Activated T-cell treated with anti-CD3 and anti-CD28 coated beads, Interleukin-2, amount 50 U/mL, for 1 hour (primary cell): Measurements from ENCODE around the gene SLC25A12.
"Not testable (repeated sequence)": the region's sequence is repeated elsewhere in the genome, so short reads cannot be mapped to it uniquely, and the experiment has no call there.

Experiments
- DNase-seq: peaks from one replicate; pipeline ENCODE4 v3.0.0-alpha.2; 2020

The SLC25A12 gene

GRCh38 chr2:171822525-171823322, 71.3 kb downstream of the SLC25A12 start:
- no peak for DNase-seq

GRCh38 chr2:171819453-171819852, 74.6 kb downstream of the SLC25A12 start:
- no peak for DNase-seq

- no peak for DNase-seq
These were observed 79.2 kb downstream of the SLC25A12 start for GRCh38 chr2:171814883-171815282.

GRCh38 chr2:171814174-171814573, 79.9 kb downstream of the SLC25A12 start:
- DNase-seq: no peak

- no peak for DNase-seq
These were observed 80.3 kb downstream of the SLC25A12 start for GRCh38 chr2:171813729-171814128.

DNA sequence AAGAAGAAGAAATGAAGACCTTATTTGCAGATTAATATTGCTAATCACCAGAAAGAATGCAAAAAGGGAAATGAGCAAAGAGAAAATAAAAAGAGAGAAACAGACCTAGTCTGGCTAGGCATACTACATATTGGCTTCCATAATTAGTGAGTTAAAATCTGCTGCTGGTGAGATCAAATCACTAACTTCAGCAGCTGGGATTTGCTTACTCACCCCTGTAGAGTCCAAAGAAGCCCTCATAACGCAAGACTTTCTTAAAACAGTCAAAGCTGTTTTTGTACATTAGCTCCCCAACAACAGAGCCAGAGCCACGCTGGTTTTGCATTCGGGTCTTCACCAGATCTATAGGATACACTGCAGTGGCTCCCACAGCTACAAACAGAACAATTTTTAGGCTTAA, 80.9 kb downstream of the SLC25A12 start:
- no peak for DNase-seq

- DNase-seq: no peak
These were observed 82.8 kb downstream of the SLC25A12 start for GRCh38 chr2:171811245-171811628.

GRCh38 chr2:171810422-171811244, 83.4 kb downstream of the SLC25A12 start:
- no peak for DNase-seq

- not testable (repeated sequence) for DNase-seq
These were observed 85.2 kb downstream of the SLC25A12 start for GRCh38 chr2:171808885-171809284.

- DNase-seq: no peak
These were observed 86.1 kb downstream of the SLC25A12 start for GRCh38 chr2:171807831-171808393.

DNA sequence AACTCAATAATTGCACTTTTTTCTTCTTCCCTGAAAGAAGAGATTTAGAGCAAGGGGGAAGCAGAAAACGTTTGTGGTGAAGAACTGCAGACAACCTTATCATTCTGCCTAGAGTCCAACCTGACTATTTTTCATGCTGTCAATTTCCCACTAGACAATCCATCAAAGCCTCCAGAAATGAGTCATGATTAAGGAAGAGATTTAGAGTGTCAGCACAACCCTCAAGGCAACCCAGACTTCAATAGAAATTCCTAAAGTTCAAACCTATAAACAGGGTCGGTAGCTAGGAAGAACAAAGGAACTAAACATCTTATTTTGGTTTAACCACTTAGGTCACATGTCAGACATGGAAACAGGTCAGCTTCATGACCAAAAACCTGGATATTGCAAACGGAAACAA, 86.9 kb downstream of the SLC25A12 start:
- DNase-seq: no peak

DNA sequence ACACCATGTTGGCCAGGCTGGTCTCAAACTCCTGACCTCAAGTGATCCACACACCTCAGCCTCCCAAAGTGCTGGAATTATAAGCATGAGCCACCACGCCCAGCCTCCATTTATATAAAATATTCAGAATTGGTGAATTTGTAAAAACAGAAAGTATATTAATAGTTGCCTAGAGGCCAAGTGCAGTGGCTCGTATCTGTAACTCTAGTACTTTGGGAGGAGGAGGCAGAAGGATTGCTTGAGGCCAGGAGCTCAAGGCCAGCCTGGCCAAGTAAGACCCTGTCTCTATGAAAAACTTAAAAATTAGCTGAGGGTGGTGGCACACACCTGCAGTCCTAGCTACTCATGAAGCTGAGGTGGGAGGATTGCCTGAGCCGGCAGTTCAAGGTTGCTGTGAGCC, 89.6 kb downstream of the SLC25A12 start:
- DNase-seq: no peak

DNA sequence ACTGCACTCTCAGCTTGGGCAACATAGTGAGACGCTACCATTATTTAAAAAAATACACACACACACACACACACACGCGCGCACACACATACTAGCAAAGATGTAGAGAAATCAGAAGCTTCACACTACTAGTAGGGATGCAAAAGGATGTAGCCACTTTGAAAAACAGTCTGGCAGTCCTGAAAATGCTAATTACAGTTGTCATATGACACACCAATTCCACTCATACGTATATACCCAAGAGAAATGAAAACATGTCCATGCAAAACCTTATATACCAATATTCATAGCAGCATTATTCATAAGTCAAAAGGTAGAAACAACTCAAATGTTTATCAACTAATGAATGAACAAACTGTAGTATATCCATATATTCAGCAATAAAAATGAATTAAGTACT, 90.3 kb downstream of the SLC25A12 start:
- no peak for DNase-seq

DNA sequence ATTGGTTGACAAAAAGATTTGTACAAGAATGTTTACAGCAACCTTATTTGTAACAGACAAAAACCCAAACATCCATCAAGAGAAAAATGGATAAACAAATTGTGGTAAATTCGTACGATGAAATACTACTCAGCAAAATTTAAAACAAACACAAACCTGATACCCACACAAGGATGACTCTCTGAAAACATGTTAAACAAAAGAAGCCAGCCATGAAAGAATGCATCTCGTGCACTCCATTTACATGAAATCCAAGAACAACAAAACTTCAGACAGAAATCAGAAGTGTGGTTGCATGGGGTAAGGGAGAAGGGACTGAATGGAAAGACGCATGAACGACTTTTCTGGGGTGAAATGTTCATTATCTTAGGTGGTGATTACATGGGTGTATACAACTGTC, 93.4 kb downstream of the SLC25A12 start:
- DNase-seq: no peak

DNA sequence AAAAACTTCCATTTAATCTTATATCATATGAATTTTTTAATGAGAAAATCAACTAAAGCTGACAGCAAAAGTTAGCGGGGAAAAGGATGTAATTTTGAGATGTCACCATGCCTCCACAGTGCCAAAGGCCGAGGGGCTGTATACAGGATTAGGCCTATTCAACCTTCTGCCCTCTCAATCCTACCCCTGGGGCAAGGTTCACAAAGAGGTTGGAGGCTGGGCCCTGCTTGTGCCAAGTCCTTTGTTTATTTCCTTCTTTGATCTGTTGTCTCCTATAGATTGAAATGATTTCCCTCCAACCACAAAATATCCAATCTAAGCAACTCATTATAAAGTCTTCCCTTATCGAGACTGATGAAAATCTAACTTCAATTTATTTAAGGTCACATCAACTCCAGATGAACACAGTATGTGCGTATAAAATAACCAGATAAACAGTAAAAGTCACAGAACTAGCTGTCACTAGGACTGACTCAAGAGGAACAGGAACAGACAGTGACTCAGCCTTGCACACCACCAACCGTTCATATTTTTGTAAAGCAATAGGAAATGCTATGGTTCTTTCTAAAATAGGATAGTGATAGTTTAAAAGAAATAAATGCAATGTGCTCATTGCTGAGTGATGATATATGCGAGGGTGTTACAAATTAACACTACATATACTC, 95.8 kb downstream of the SLC25A12 start:
- DNase-seq: no peak

GRCh38 chr2:171794918-171795317, 99.1 kb downstream of the SLC25A12 start:
- DNase-seq: no peak

DNA sequence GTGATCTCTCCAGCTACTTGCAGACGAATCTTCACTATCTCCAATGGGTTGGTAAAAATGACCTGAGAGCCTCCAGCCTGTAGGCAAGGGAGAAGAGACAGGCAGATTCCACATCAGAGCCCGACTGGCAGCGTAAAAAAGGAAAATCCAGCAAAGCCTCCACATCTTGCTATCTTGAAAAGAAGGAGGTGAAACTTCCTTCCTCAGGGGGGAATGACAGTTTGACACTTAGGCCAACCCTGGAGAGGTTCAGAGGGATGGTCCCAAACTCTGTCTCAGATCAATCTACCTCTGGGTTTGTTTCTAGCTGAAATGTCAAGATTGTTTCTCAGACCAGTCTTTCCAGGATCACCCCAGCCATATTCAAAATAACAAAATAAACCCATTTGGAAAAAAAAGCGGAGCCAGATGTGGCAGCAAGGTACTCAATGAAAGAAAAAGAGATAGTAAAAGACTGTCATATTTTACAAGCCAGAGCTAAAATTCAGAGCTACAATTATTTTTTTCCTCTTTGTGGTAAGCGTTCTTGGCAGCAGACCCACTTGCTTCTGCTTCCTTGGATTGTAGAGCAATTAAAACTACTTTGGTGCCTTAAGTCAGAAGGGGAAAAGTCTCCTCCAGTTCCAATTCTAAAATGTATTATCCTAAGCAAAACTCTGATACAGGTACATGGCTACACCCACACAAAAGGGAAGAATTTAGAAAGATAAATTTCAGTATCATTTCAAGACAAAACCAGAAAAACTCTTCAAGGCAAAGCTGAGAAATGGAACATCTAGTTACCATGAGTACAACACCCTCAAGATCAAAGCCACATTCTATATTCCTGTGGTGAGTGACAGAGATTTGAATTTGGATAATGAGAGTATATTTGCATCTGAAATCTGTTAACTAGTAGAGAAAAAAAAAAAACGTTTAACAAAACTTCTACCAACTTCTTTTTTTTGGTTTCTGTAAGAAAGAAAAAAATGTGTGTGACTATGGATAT, 100.1 kb downstream of the SLC25A12 start:
- DNase-seq: no peak

DNA sequence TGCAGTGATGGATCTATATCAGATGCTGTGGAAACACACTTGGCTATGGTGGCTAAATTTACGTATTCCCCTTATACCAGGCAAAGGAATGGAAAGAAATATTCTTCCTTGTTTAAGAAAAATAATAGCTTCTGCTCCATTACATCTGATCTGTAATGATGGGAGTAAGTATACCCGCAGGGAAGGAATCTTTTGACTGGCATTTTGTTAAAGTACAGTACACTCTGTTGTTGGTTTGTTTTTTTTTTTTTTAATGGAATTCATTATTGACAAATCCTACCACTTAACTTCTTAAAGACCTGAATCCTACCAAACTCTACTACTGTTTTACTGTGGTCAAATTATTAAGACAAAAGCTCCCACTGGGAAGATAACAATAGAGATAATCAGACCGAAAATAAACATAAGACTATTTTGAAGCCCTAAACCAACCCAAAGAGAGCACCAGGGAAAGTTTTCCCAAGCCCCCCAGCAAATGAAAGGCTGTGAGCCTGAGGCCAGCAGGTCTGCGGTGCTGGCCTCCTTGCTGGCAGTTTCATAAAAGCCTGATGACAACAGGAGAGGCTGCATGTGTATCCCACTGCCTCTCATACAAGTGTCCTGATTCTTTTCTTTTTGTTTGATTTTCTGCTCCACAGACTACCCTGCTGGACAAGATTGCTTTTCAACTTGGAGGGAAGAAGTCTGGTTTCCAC, 101.0 kb downstream of the SLC25A12 start:
- no peak for DNase-seq

- no peak for DNase-seq
These were observed 101.9 kb downstream of the SLC25A12 start for GRCh38 chr2:171792157-171792556.

- no peak for DNase-seq
These were observed 102.7 kb downstream of the SLC25A12 start for GRCh38 chr2:171791361-171791760.

- no peak for DNase-seq
These were observed 104.1 kb downstream of the SLC25A12 start for GRCh38 chr2:171789956-171790355.
